ENCODE data around the gene SLC66A3.

The SLC66A3 gene

GRCh38 chr2:11187083-11187619, 31.9 kb downstream of the SLC66A3 start:
- H3K9me3 ChIP-seq (ENCODE audit: control insufficient read depth in 2 of 2, low read length in 2 of 2) = no peaks in the 10 kb centered on the region
- no peaks in the 10 kb centered on the region for H3K4me1 ChIP-seq (ENCODE audit: control insufficient read depth, insufficient read depth, low read length)
- H3K36me3 ChIP-seq (ENCODE audit: control insufficient read depth in 2 of 2, insufficient read depth in 2 of 2, low read length in 2 of 2) = peaks cover 13 to 14% of the 10 kb centered on the region in 2 donors
- no peaks in the 10 kb centered on the region for H3K27me3 ChIP-seq (ENCODE audit: control insufficient read depth in 1 of 2, insufficient read depth in 2 of 2, low read length in 2 of 2)
- H3K9ac ChIP-seq (ENCODE audit: low read length in 2 of 2) = no peak overlapping the region
- no peak overlapping the region for H3K4me3 ChIP-seq (ENCODE audit: low read length in 2 of 2)
- no peak overlapping the region for H3K27ac ChIP-seq (ENCODE audit: low read length)

- Histone ChIP-seq H3K9me3 (ENCODE audit: control insufficient read depth in 2 of 2, low read length in 2 of 2) (no peaks in the 10 kb centered on the region), H3K36me3 (ENCODE audit: control insufficient read depth in 2 of 2, insufficient read depth in 2 of 2, low read length in 2 of 2) (peaks cover 16 to 19% of the 10 kb centered on the region in 2 donors), H3K9ac (ENCODE audit: low read length in 2 of 2) (no peak overlapping the region), H3K4me1 (ENCODE audit: control insufficient read depth, insufficient read depth, low read length) (no peaks in the 10 kb centered on the region), H3K4me3 (ENCODE audit: low read length in 2 of 2) (no peak overlapping the region), H3K27me3 (ENCODE audit: control insufficient read depth in 1 of 2, insufficient read depth in 2 of 2, low read length in 2 of 2) (no peaks in the 10 kb centered on the region), H3K27ac (ENCODE audit: low read length) (no peak overlapping the region)
Measured at GRCh38 chr2:11187731-11188130, 32.5 kb downstream of the SLC66A3 start.

DNA sequence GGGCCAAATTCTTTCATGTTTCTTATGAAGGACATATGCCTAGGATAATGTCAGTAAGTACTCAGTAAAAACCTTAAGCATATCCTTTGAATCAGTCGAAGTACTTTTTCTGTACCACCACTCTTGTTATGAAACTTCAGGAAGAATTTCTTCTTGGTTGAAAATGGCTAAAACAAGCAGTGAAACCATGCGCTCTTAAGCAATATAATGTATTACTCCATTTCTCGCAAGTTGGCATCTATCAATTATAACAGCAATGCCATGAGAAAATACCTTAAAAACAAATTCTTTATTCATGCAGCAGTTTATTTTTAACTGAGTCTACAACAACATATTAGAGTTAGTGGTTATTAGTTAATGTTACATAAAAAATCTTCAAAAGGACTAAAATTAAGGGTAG, 41.0 kb downstream of the SLC66A3 start:
- Histone ChIP-seq H3K36me3 (ENCODE audit: control insufficient read depth in 2 of 2, insufficient read depth in 2 of 2, low read length in 2 of 2) (peaks cover 17 to 22% of the 10 kb centered on the region in 2 donors), H3K27me3 (ENCODE audit: control insufficient read depth in 1 of 2, insufficient read depth in 2 of 2, low read length in 2 of 2) (no peaks in the 10 kb centered on the region), H3K9ac (ENCODE audit: low read length in 2 of 2) (no peak overlapping the region)

GRCh38 chr2:11200651-11201050, 45.4 kb downstream of the SLC66A3 start:
- Histone ChIP-seq H3K27me3 (ENCODE audit: control insufficient read depth in 1 of 2, insufficient read depth in 2 of 2, low read length in 2 of 2) (no peaks in the 10 kb centered on the region), H3K4me3 (ENCODE audit: low read length in 2 of 2) (no peak overlapping the region), H3K9ac (ENCODE audit: low read length in 2 of 2) (no peak overlapping the region), H3K4me1 (ENCODE audit: control insufficient read depth, insufficient read depth, low read length) (no peaks in the 10 kb centered on the region), H3K27ac (ENCODE audit: low read length) (no peak overlapping the region), H3K9me3 (ENCODE audit: control insufficient read depth in 2 of 2, low read length in 2 of 2) (no peaks in the 10 kb centered on the region), H3K36me3 (ENCODE audit: control insufficient read depth in 2 of 2, insufficient read depth in 2 of 2, low read length in 2 of 2) (peaks cover 14 to 19% of the 10 kb centered on the region in 2 donors)

More for the DNA sequence above, 41.0 kb downstream of the SLC66A3 start:
- H3K9me3 ChIP-seq (ENCODE audit: control insufficient read depth in 2 of 2, low read length in 2 of 2) = no peaks in the 10 kb centered on the region
- no peaks in the 10 kb centered on the region for H3K4me1 ChIP-seq (ENCODE audit: control insufficient read depth, insufficient read depth, low read length)
- H3K4me3 ChIP-seq (ENCODE audit: low read length in 2 of 2) = no peak overlapping the region
- no peak overlapping the region for H3K27ac ChIP-seq (ENCODE audit: low read length)

GRCh38 chr2:11201969-11202368, 46.7 kb downstream of the SLC66A3 start:
- peaks cover 11 to 12% of the 10 kb centered on the region in 2 donors for H3K36me3 ChIP-seq (ENCODE audit: control insufficient read depth in 2 of 2, insufficient read depth in 2 of 2, low read length in 2 of 2)
- H3K9me3 ChIP-seq (ENCODE audit: control insufficient read depth in 2 of 2, low read length in 2 of 2) = no peaks in the 10 kb centered on the region

DNA sequence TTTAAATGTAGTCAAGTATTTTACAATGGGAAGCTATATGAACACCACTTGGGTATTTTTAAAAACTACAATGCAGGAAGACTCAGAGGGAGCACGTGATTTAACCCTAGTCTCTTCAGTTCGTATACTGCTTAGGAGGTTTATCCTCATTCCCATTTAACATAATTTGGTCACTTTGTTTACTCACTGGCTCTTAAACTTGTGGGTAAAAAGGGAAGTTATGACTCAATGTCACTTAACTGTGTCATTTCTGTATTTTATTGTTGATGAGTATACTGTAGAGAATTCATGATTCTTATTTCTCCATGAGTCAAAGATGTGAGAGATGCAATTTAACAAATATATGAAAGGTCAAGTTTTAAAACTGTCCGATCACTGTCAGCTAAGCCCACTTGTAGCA, 48.2 kb downstream of the SLC66A3 start:
- Histone ChIP-seq H3K27ac (ENCODE audit: low read length) (no peak overlapping the region), H3K4me3 (ENCODE audit: low read length in 2 of 2) (no peak overlapping the region), H3K9me3 (ENCODE audit: control insufficient read depth in 2 of 2, low read length in 2 of 2) (no peaks in the 10 kb centered on the region), H3K27me3 (ENCODE audit: control insufficient read depth in 1 of 2, insufficient read depth in 2 of 2, low read length in 2 of 2) (no peaks in the 10 kb centered on the region), H3K36me3 (ENCODE audit: control insufficient read depth in 2 of 2, insufficient read depth in 2 of 2, low read length in 2 of 2) (peaks cover 10 to 17% of the 10 kb centered on the region in 2 donors), H3K4me1 (ENCODE audit: control insufficient read depth, insufficient read depth, low read length) (no peaks in the 10 kb centered on the region), H3K9ac (ENCODE audit: low read length in 2 of 2) (no peak overlapping the region)

More at GRCh38 chr2:11201969-11202368, 46.7 kb downstream of the SLC66A3 start:
- Histone ChIP-seq H3K9ac (ENCODE audit: low read length in 2 of 2) (no peak overlapping the region), H3K27ac (ENCODE audit: low read length) (no peak overlapping the region), H3K27me3 (ENCODE audit: control insufficient read depth in 1 of 2, insufficient read depth in 2 of 2, low read length in 2 of 2) (no peaks in the 10 kb centered on the region), H3K4me3 (ENCODE audit: low read length in 2 of 2) (no peak overlapping the region), H3K4me1 (ENCODE audit: control insufficient read depth, insufficient read depth, low read length) (no peaks in the 10 kb centered on the region)

- Histone ChIP-seq H3K4me3 (ENCODE audit: low read length in 2 of 2) (no peak overlapping the region), H3K9me3 (ENCODE audit: control insufficient read depth in 2 of 2, low read length in 2 of 2) (no peaks in the 10 kb centered on the region), H3K27me3 (ENCODE audit: control insufficient read depth in 1 of 2, insufficient read depth in 2 of 2, low read length in 2 of 2) (no peaks in the 10 kb centered on the region), H3K9ac (ENCODE audit: low read length in 2 of 2) (no peak overlapping the region), H3K36me3 (ENCODE audit: control insufficient read depth in 2 of 2, insufficient read depth in 2 of 2, low read length in 2 of 2) (peaks cover 11 to 16% of the 10 kb centered on the region in 2 donors), H3K27ac (ENCODE audit: low read length) (no peak overlapping the region), H3K4me1 (ENCODE audit: control insufficient read depth, insufficient read depth, low read length) (no peaks in the 10 kb centered on the region)
Measured at GRCh38 chr2:11208083-11208482, 52.8 kb downstream of the SLC66A3 start.

- H3K36me3 ChIP-seq (ENCODE audit: control insufficient read depth in 2 of 2, insufficient read depth in 2 of 2, low read length in 2 of 2) = peaks cover 20 to 22% of the 10 kb centered on the region in 2 donors
- no peak overlapping the region for H3K9ac ChIP-seq (ENCODE audit: low read length in 2 of 2)
- no peak overlapping the region for H3K4me3 ChIP-seq (ENCODE audit: low read length in 2 of 2)
- H3K4me1 ChIP-seq (ENCODE audit: control insufficient read depth, insufficient read depth, low read length) = no peaks in the 10 kb centered on the region
- no peaks in the 10 kb centered on the region for H3K27me3 ChIP-seq (ENCODE audit: control insufficient read depth in 1 of 2, insufficient read depth in 2 of 2, low read length in 2 of 2)
- H3K9me3 ChIP-seq (ENCODE audit: control insufficient read depth in 2 of 2, low read length in 2 of 2) = no peaks in the 10 kb centered on the region
- no peak overlapping the region for H3K27ac ChIP-seq (ENCODE audit: low read length)
Measured at GRCh38 chr2:11212645-11213044, 57.4 kb downstream of the SLC66A3 start.

- peaks cover 19 to 22% of the 10 kb centered on the region in 2 donors for H3K36me3 ChIP-seq (ENCODE audit: control insufficient read depth in 2 of 2, insufficient read depth in 2 of 2, low read length in 2 of 2)
- no peak overlapping the region for H3K27ac ChIP-seq (ENCODE audit: low read length)
- H3K4me1 ChIP-seq (ENCODE audit: control insufficient read depth, insufficient read depth, low read length) = no peaks in the 10 kb centered on the region
- H3K4me3 ChIP-seq (ENCODE audit: low read length in 2 of 2) = no peak overlapping the region
- H3K9ac ChIP-seq (ENCODE audit: low read length in 2 of 2) = no peak overlapping the region
- no peaks in the 10 kb centered on the region for H3K9me3 ChIP-seq (ENCODE audit: control insufficient read depth in 2 of 2, low read length in 2 of 2)
- no peaks in the 10 kb centered on the region for H3K27me3 ChIP-seq (ENCODE audit: control insufficient read depth in 1 of 2, insufficient read depth in 2 of 2, low read length in 2 of 2)
Measured at GRCh38 chr2:11213090-11213638, 57.9 kb downstream of the SLC66A3 start.

DNA sequence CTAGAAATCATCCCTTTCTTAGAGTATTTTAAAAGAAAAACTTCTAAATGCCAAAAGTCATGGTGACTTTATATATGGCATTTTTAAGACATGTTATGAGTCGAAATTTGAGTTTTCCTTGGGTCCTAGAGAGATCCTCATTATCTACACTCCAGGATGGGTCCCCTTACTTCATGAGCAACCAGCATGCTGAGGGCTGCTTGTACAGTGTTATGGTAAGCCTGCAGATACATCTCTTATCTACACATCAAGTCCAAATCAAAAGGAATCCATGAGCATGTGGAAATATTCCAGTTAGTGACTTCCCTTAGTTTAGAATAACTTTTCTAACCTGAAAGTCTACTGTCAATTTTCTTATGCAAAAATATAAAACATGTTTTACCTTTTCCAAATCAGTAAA, 58.7 kb downstream of the SLC66A3 start:
- Histone ChIP-seq H3K4me1 (ENCODE audit: control insufficient read depth, insufficient read depth, low read length) (no peaks in the 10 kb centered on the region), H3K9ac (ENCODE audit: low read length in 2 of 2) (no peak overlapping the region), H3K27me3 (ENCODE audit: control insufficient read depth in 1 of 2, insufficient read depth in 2 of 2, low read length in 2 of 2) (no peaks in the 10 kb centered on the region), H3K9me3 (ENCODE audit: control insufficient read depth in 2 of 2, low read length in 2 of 2) (no peaks in the 10 kb centered on the region), H3K27ac (ENCODE audit: low read length) (no peak overlapping the region), H3K4me3 (ENCODE audit: low read length in 2 of 2) (no peak overlapping the region), H3K36me3 (ENCODE audit: control insufficient read depth in 2 of 2, insufficient read depth in 2 of 2, low read length in 2 of 2) (peaks cover 19 to 22% of the 10 kb centered on the region in 2 donors)

DNA sequence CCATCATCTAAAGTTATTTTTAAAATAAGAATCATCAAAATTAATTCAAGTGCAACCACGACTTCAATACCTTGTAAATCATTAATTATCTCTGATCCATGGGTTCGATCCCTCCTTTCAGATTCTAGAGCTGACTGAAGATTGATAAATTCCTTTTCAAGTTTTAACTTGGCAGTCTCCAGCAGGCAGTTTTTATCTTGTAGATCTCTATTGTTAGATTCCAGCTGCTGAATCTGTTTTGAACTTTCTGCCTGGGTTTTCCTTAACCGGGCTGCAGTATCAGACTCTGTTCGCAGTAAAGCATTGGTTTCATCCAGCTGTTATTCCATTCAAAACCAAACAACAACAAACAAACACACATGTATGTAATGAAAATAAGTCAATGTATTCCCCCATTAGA, 59.5 kb downstream of the SLC66A3 start:
- Histone ChIP-seq H3K9ac (ENCODE audit: low read length in 2 of 2) (no peak overlapping the region), H3K36me3 (ENCODE audit: control insufficient read depth in 2 of 2, insufficient read depth in 2 of 2, low read length in 2 of 2) (peaks cover 19% of the 10 kb centered on the region in 2 donors), H3K9me3 (ENCODE audit: control insufficient read depth in 2 of 2, low read length in 2 of 2) (no peaks in the 10 kb centered on the region), H3K4me3 (ENCODE audit: low read length in 2 of 2) (no peak overlapping the region), H3K4me1 (ENCODE audit: control insufficient read depth, insufficient read depth, low read length) (no peaks in the 10 kb centered on the region), H3K27ac (ENCODE audit: low read length) (no peak overlapping the region), H3K27me3 (ENCODE audit: control insufficient read depth in 1 of 2, insufficient read depth in 2 of 2, low read length in 2 of 2) (no peaks in the 10 kb centered on the region)

Data from stomach smooth muscle (tissue), 2 donors.